ENCODE measurements around the gene MGAT3. TPM values are rescaled to one million over a fixed set of nuclear protein-coding genes. Genes with fewer than 3 reads are reported as not detected.

The MGAT3 gene
- total and polyA plus RNA-seq, 2 of the 8 experiments (the other 6 are each of a cell fraction or from before 2014, with no cell fraction given): 4.3 to 9.2 TPM

DNA sequence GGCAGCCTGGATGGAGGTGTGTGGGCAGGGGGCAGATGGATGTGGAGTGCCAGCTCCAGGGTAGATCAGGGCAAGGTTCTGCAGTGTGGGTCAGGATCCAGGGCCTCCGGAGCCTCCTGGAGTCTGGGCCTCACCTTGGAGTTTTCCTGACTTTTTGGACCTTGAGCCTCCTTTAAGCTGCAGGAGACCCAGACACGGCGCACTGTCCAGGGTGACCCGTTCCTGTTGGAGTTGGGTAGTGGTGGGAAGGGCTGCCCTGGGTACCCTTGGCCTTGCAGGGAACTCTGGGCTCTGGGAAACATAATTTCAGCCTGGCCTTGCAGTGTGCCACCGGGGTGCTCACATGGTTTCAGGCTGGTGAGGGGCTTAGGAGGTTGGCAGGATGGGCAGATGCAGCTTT, 17.0 kb downstream of the MGAT3 start:
- Histone ChIP-seq H2BK12ac (ENCODE audit: low read depth, low read length) (peak overlapping the region; percentile 81; the same call in 1 of the 2 replicates), H3K4ac (replicated peaks; ENCODE audit: insufficient read length, low read depth, low read length) (no peak overlapping the region), H3K18ac (ENCODE audit: extremely low read depth, low read length) (peak overlapping the region; percentile 1; the same call in 1 of the 2 replicates), H3K4me3 (ENCODE audit: extremely low read depth in 1 of 4, insufficient read depth in 2 of 4, low read depth in 3 of 4, low read length in 4 of 4) (no peak overlapping the region), H3K27me3 (replicated peaks in 1 of 4; ENCODE audit: control insufficient read depth in 3 of 4, extremely low read depth in 1 of 4, insufficient read depth in 3 of 4, low read length in 3 of 4) (no peaks in the 10 kb centered on the region), H2BK20ac (ENCODE audit: low read length) (peak overlapping the region; percentile 15; the same call in 1 of the 2 replicates), H2BK120ac (replicated peaks; ENCODE audit: low read depth, low read length) (no peak overlapping the region), H4K91ac (replicated peaks; ENCODE audit: insufficient read length, low read length) (peak overlapping the region; percentile 15), H3K23me2 (ENCODE audit: low read depth, low read length) (no peaks in the 10 kb centered on the region), H3K27ac (ENCODE audit: low read depth, low read length) (no peak overlapping the region), H3K9me3 (ENCODE audit: insufficient read depth in 2 of 2, low read depth in 1 of 2, low read length in 1 of 2) (no peaks in the 10 kb centered on the region), H3K23ac (ENCODE audit: insufficient read length) (no peak overlapping the region), H3K4me1 (replicated peaks in 1 of 4; ENCODE audit: control insufficient read depth in 3 of 4, insufficient read depth in 4 of 4, low read length in 3 of 4) (peaks cover 16 to 51% (median 39%) of the 10 kb centered on the region in 4 experiments), H4K5ac (ENCODE audit: insufficient read length, low read depth, low read length) (no peak overlapping the region), H3K36me3 (ENCODE audit: control insufficient read depth in 2 of 4, insufficient read depth in 4 of 4, low read length in 3 of 4) (no peaks in the 10 kb centered on the region), H3K79me1 (ENCODE audit: low read depth, low read length) (peaks cover 3% of the 10 kb centered on the region), H3K79me2 (ENCODE audit: control insufficient read depth in 1 of 2, insufficient read depth in 2 of 2, low read length in 2 of 2) (no peaks in the 10 kb centered on the region), H2BK15ac (ENCODE audit: low read length) (peak overlapping the region; percentile 46; the same call in 1 of the 2 replicates), H3K56ac (replicated peaks; ENCODE audit: insufficient read length, low read depth, low read length) (no peak overlapping the region), H2BK5ac (ENCODE audit: low read depth, low read length) (0 out of 2 replicates have a peak overlapping the region, but pooled peaks have one; percentile 30), H4K20me1 (replicated peaks in 1 of 2; ENCODE audit: control insufficient read depth in 1 of 2, insufficient read depth in 2 of 2, low read length in 2 of 2) (peaks cover 7 to 12% of the 10 kb centered on the region in 2 experiments), H4K8ac (ENCODE audit: extremely low read depth, insufficient read depth, low read length) (no peak overlapping the region), H3K14ac (ENCODE audit: insufficient read length) (no peak overlapping the region), H2AK5ac (ENCODE audit: low read depth, low read length) (no peak overlapping the region), H2AFZ (ENCODE audit: low read length) (no peak overlapping the region), H3K9ac (replicated peaks in 1 of 4; ENCODE audit: extremely low read depth in 1 of 4, low read depth in 3 of 4, low read length in 3 of 4) (no peak overlapping the region), H3K4me2 (ENCODE audit: insufficient read depth in 1 of 2, low read depth in 2 of 2, low read length in 2 of 2) (no peak overlapping the region)
- POLR2A ChIA-PET (ENCODE audit: partially characterized antibody): interaction anchor here (0.6 to 1.7 kb wide), 2 partner anchors 44 to 405 kb away, joined by 5 read pairs; no protein-coding TSS in a partner anchor
- 92% methylated on average over 4 of the region's 5 CpGs; no CpG with 5 or more reads in 1 of the 2 experiments for WGBS, 2 experiments (ENCODE audit: extremely low coverage in 1 of 2, insufficient coverage in 1 of 2, insufficient read length in 1 of 2, insufficient replicate concordance in 2 of 2, low coverage in 1 of 2, low lambda C conversion rate in 2 of 2, missing lambda C conversion rate in 1 of 2)
- FAIRE-seq (no peak), DNase-seq (ENCODE audit: low read depth in 1 of 2, low spot score in 2 of 2) (no peak)
- CTCF ChIA-PET (ENCODE audit: partially characterized antibody): interaction anchor here (0.6 to 3.2 kb wide), 4 partner anchors 17 to 242 kb away, joined by 3 to 11 read pairs (median 4); no protein-coding TSS in a partner anchor
- TF ChIP-seq CBX8 (IDR thresholded peaks at IDR 0.05; ENCODE audit: borderline replicate concordance, low read depth, low read length) (no peak), JUND (IDR thresholded peaks at IDR 0.05; ENCODE audit: low read length) (no peak), PHF8 (conservative IDR thresholded peaks at IDR 0.05; ENCODE audit: low read depth, low read length) (no peak), BCL11A (IDR thresholded peaks at IDR 0.05; ENCODE audit: low read depth in 2 of 2, low read length in 2 of 2) (no peak), ZNF274 (IDR thresholded peaks at IDR 0.05; ENCODE audit: borderline replicate concordance, extremely low read depth, low read length) (no peak), CTBP2 (IDR thresholded peaks at IDR 0.05; ENCODE audit: borderline replicate concordance, insufficient read depth, insufficient read length, low read length) (no peak), TEAD4 (IDR thresholded peaks at IDR 0.05; ENCODE audit: low read depth, low read length) (no peak), CBX5 (IDR thresholded peaks at IDR 0.05; ENCODE audit: low read depth, low read length) (no peak), JUN (IDR thresholded peaks at IDR 0.05; ENCODE audit: low read depth, low read length) (no peak)
- TF ChIP-seq, protein P1, sequence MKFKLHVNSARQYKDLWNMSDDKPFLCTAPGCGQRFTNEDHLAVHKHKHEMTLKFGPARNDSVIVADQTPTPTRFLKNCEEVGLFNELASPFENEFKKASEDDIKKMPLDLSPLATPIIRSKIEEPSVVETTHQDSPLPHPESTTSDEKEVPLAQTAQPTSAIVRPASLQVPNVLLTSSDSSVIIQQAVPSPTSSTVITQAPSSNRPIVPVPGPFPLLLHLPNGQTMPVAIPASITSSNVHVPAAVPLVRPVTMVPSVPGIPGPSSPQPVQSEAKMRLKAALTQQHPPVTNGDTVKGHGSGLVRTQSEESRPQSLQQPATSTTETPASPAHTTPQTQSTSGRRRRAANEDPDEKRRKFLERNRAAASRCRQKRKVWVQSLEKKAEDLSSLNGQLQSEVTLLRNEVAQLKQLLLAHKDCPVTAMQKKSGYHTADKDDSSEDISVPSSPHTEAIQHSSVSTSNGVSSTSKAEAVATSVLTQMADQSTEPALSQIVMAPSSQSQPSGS (IDR thresholded peaks at IDR 0.05; ENCODE audit: low read length): no peak
- TF ChIP-seq, protein P2, sequence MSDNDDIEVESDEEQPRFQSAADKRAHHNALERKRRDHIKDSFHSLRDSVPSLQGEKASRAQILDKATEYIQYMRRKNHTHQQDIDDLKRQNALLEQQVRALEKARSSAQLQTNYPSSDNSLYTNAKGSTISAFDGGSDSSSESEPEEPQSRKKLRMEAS (IDR thresholded peaks at IDR 0.05): no peak

Data from H1 (cell line).